ENCODE data around the gene ANKEF1.

The ANKEF1 gene

GRCh38 chr20:10090588-10091166 lies 55.9 kb downstream of the ANKEF1 start:
- FAIRE-seq, result peak; percentile 82

DNA sequence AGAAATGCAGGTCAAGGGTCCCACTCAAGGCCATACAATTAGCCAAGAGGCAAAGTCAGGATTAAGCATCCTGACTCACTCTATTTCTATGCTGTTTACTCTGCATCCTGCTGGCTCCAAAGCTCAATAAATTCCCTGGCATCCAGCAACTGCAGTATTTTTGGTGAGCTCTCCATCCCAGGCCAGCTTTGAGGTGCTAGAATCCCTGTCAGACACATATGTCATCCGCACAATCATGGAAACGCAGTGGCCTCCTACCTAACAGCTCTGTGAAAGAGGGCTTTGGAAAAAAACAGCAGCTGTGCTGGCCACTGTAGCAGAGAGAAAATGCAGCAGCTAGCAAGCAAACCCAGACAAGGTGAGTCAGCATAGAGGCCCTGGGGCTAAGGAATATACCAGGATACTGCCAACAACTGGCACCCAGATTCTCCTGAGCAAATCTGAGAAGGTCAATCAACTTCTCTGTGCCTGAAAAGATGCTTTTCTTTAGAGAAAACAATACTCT lies 58.4 kb downstream of the ANKEF1 start:
- FAIRE-seq, result no peak

GRCh38 chr20:10094566-10095173 lies 59.9 kb downstream of the ANKEF1 start:
- FAIRE-seq, result no peak

DNA sequence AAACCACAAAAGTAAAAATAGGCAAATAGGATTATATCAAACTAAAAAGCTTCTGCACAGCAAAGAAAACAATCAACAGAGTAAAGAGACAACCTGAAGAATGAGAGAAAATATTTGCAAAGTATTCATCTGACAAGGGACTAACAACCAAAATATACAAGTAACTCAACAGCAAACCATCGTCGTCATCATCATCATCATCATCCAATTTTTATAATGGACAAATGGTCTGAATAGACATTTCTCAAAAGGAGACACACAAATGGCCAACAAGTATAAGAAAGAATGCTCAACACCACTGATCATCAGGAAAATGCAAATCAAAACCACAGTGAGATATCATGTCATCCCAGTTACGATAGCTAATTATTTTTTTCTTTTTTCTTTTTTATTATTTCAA lies 62.0 kb downstream of the ANKEF1 start:
- FAIRE-seq, result no peak

GRCh38 chr20:10105046-10105445 lies 70.3 kb downstream of the ANKEF1 start:
- FAIRE-seq, result no peak
